HepG2 (cell line): Measurements from ENCODE around the gene VPS4A. TPM values are rescaled to one million over a fixed set of nuclear protein-coding genes. Genes with fewer than 3 reads are reported as not detected.

Experiments
- FOXA3 ChIP-seq: IDR thresholded peaks from 2 replicates; pipeline ENCODE4 v1.6.1; 2016; ENCODE audit warnings: missing genetic modification reagents, missing compliant biosample characterization
- KLF9 ChIP-seq: IDR thresholded peaks from 2 replicates; pipeline ENCODE4 v1.6.1; 2016; ENCODE audit warnings: low read depth
- NAIF1 ChIP-seq: sonication (generic); formaldehyde crosslinking; IDR thresholded peaks from 2 replicates; pipeline ENCODE4 v1.5.0; 2020; ENCODE audit warnings: mild to moderate bottlenecking, missing genetic modification reagents, borderline replicate concordance
- NCOA5 ChIP-seq: sonication (generic); formaldehyde crosslinking; IDR thresholded peaks from 2 replicates; pipeline ENCODE4 v1.4.0; 2020; ENCODE audit warnings: missing genetic modification reagents
- PAF1 ChIP-seq: IDR thresholded peaks from 2 replicates; pipeline ENCODE4 v1.6.1; 2016; ENCODE audit warnings: missing genetic modification reagents, missing compliant biosample characterization
- POLR2G ChIP-seq: fragments of 200-400 bp; formaldehyde crosslinking; IDR thresholded peaks from 2 replicates; pipeline ENCODE4 v1.6.1; 2018; ENCODE audit warnings: mild to moderate bottlenecking, low read depth, low read length, moderate library complexity
- PRPF4 ChIP-seq: fragments of 200-400 bp; formaldehyde crosslinking; IDR thresholded peaks from 2 replicates; pipeline ENCODE4 v1.6.1; 2016; ENCODE audit warnings: low read length, low read depth; ENCODE audit not compliant: poor library complexity, severe bottlenecking
- SIN3B ChIP-seq: fragments of 150-350 bp; IDR thresholded peaks from 2 replicates; pipeline ENCODE4 v1.6.1; 2014; ENCODE audit warnings: low read length
- SOX6 ChIP-seq, 2 experiments: fragments of 450-650 bp in 1 of 2; sonication (generic) in 1 of 2; formaldehyde crosslinking in 1 of 2; IDR thresholded peaks; 2 replicates each; pipeline versions ENCODE4 v1.4.0 to v1.6.1; 2017 to 2020; ENCODE audit warnings: antibody characterized with exemption in 1 of 2, mild to moderate bottlenecking in 1 of 2, missing genetic modification reagents in 1 of 2
- TOE1 ChIP-seq: sonication (generic); formaldehyde crosslinking; IDR thresholded peaks from 2 replicates; pipeline ENCODE4 v1.4.0; 2020; ENCODE audit warnings: mild to moderate bottlenecking, missing genetic modification reagents
- ZFP41 ChIP-seq: sonication (generic); formaldehyde crosslinking; IDR thresholded peaks from 2 replicates; pipeline ENCODE4 v1.4.0; 2020; ENCODE audit warnings: mild to moderate bottlenecking, missing genetic modification reagents, borderline replicate concordance
- ZNF496 ChIP-seq: sonication (generic); formaldehyde crosslinking; IDR thresholded peaks from 2 replicates; pipeline ENCODE4 v1.8.1; 2023; ENCODE audit warnings: mild to moderate bottlenecking, moderate library complexity, missing genetic modification reagents; ENCODE audit not compliant: insufficient replicate concordance
- ZNF547 ChIP-seq: sonication (generic); formaldehyde crosslinking; IDR thresholded peaks from 2 replicates; pipeline ENCODE4 v1.5.1; 2020; ENCODE audit warnings: mild to moderate bottlenecking, missing genetic modification reagents
- ZNF589 ChIP-seq: sonication (generic); formaldehyde crosslinking; conservative IDR thresholded peaks from 2 replicates; pipeline ENCODE4 v1.8.0; 2022; ENCODE audit warnings: mild to moderate bottlenecking, moderate library complexity, missing genetic modification reagents
- ZNF670 ChIP-seq: sonication (generic); formaldehyde crosslinking; IDR thresholded peaks from 2 replicates; pipeline ENCODE4 v1.8.0; 2022; ENCODE audit warnings: mild to moderate bottlenecking, missing genetic modification reagents, borderline replicate concordance
- ZNF780A ChIP-seq: sonication (generic); formaldehyde crosslinking; IDR thresholded peaks from 2 replicates; pipeline ENCODE4 v1.8.0; 2022; ENCODE audit warnings: mild to moderate bottlenecking, missing genetic modification reagents, moderate library complexity
- ZNF850 ChIP-seq: sonication (generic); formaldehyde crosslinking; conservative IDR thresholded peaks from 2 replicates; pipeline ENCODE4 v1.9.0; 2021; ENCODE audit warnings: mild to moderate bottlenecking, missing genetic modification reagents
- polyA plus RNA-seq, 8 experiments: library from polyadenylated mRNA; depleted of rRNA in 3 of 8; stranded (reverse) in 7 of 8; unstranded in 1 of 8; fragments of >200 nt; fragmentation: Illumina TruSeq in 4 of 8; extraction: Trizol in 4 of 8; gene quantifications; 2 replicates each; pipeline versions ENCODE4 v1.2.1 to v1.2.3, GENCODE V29; 2011 to 2016; ENCODE audit warnings: low read depth in 4 of 8, missing spikeins in 1 of 8, mixed read lengths in 1 of 8; ENCODE audit not compliant: insufficient read depth in 1 of 8
- total RNA-seq, 5 experiments: library from RNA; depleted of rRNA; stranded (reverse); fragments of >200 nt; fragmentation: Illumina TruSeq; extraction: Trizol; gene quantifications; 2 replicates each; pipeline ENCODE4 v1.2.3, GENCODE V29; 2016; ENCODE audit warnings: low read depth in 1 of 5
- TF ChIP-seq, protein P1 (sequence below): sonication (generic); formaldehyde crosslinking; IDR thresholded peaks from 2 replicates; pipeline ENCODE4 v1.4.0; 2020; ENCODE audit warnings: missing genetic modification reagents
- TF ChIP-seq, protein P2 (sequence below): sonication (generic); formaldehyde crosslinking; IDR thresholded peaks from 2 replicates; pipeline ENCODE4 v1.5.0; 2020; ENCODE audit warnings: missing genetic modification reagents, mild to moderate bottlenecking, borderline replicate concordance
- TF ChIP-seq, protein P3 (sequence below): sonication (generic); formaldehyde crosslinking; IDR thresholded peaks from 2 replicates; pipeline ENCODE4 v1.4.0; 2020; ENCODE audit warnings: missing genetic modification reagents, borderline replicate concordance

Gene VPS4A
- total and polyA plus RNA-seq, 2 of the 13 experiments (the other 11 are each of a cell fraction or from before 2014, with no cell fraction given): 13.2 to 27.9 TPM

DNA sequence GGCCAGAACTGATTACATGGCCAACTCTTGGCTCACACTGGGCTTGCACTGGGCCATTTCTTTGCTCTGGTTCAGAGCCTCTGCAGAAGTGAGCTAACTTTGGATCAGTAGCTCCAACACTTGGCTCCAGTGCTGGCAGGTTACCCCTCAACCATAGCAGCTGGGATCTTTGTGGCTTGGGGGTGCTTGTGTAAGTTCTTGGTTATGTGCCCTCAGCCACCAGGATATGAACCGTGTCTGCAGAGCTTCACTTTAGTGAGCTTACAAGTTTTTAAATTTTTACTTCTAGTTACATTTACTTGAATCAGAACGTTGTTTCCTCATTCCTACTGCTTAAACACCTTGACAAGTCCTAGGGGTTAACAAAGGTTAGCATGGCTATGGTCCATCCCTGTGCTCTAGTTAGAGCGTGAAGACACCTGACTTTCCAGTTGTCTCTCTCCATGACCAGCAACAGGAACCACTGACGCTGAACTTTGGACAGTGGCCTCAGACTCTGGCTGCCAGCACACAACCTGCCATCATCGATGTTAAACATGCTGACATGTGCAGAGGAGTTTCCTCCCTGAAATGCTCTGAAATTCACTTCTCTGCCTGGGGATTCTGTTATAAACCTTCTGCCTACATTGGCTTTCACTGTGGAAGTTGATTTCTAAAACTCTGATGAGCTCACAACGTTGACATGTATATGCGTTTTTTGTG is 15.2 kb downstream of the VPS4A start (continued):
- TF ChIP-seq ZNF589 (CRISPR knock-in tag): no peak
- peak; percentile 46; the same call in 1 of the 2 replicates for TF ChIP-seq ZNF547 (CRISPR knock-in tag)
- TF ChIP-seq, protein P1, sequence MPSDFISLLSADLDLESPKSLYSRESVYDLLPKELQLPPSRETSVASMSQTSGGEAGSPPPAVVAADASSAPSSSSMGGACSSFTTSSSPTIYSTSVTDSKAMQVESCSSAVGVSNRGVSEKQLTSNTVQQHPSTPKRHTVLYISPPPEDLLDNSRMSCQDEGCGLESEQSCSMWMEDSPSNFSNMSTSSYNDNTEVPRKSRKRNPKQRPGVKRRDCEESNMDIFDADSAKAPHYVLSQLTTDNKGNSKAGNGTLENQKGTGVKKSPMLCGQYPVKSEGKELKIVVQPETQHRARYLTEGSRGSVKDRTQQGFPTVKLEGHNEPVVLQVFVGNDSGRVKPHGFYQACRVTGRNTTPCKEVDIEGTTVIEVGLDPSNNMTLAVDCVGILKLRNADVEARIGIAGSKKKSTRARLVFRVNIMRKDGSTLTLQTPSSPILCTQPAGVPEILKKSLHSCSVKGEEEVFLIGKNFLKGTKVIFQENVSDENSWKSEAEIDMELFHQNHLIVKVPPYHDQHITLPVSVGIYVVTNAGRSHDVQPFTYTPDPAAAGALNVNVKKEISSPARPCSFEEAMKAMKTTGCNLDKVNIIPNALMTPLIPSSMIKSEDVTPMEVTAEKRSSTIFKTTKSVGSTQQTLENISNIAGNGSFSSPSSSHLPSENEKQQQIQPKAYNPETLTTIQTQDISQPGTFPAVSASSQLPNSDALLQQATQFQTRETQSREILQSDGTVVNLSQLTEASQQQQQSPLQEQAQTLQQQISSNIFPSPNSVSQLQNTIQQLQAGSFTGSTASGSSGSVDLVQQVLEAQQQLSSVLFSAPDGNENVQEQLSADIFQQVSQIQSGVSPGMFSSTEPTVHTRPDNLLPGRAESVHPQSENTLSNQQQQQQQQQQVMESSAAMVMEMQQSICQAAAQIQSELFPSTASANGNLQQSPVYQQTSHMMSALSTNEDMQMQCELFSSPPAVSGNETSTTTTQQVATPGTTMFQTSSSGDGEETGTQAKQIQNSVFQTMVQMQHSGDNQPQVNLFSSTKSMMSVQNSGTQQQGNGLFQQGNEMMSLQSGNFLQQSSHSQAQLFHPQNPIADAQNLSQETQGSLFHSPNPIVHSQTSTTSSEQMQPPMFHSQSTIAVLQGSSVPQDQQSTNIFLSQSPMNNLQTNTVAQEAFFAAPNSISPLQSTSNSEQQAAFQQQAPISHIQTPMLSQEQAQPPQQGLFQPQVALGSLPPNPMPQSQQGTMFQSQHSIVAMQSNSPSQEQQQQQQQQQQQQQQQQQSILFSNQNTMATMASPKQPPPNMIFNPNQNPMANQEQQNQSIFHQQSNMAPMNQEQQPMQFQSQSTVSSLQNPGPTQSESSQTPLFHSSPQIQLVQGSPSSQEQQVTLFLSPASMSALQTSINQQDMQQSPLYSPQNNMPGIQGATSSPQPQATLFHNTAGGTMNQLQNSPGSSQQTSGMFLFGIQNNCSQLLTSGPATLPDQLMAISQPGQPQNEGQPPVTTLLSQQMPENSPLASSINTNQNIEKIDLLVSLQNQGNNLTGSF (CRISPR knock-in tag): no peak
- TF ChIP-seq SOX6 (IDR thresholded peaks at IDR 0.05): no peak
- TF ChIP-seq SOX6 (CRISPR knock-in tag; IDR thresholded peaks at IDR 0.05): peak; percentile 65; the same call in 1 of the 2 replicates
- TF ChIP-seq FOXA3 (CRISPR knock-in tag): peak; percentile 73
- no peak for TF ChIP-seq ZNF496 (CRISPR knock-in tag)
- TF ChIP-seq NAIF1 (CRISPR knock-in tag): no peak
- TF ChIP-seq PAF1 (CRISPR knock-in tag): no peak
- no peak for TF ChIP-seq TOE1 (CRISPR knock-in tag)
- no peak for TF ChIP-seq ZNF850 (CRISPR knock-in tag)
- TF ChIP-seq ZNF780A: peak; percentile 80; the same call in 1 of the 2 replicates
- TF ChIP-seq, protein P2, sequence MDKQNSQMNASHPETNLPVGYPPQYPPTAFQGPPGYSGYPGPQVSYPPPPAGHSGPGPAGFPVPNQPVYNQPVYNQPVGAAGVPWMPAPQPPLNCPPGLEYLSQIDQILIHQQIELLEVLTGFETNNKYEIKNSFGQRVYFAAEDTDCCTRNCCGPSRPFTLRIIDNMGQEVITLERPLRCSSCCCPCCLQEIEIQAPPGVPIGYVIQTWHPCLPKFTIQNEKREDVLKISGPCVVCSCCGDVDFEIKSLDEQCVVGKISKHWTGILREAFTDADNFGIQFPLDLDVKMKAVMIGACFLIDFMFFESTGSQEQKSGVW (CRISPR knock-in tag): no peak
- TF ChIP-seq NCOA5 (CRISPR knock-in tag): no peak
- TF ChIP-seq, protein P3, sequence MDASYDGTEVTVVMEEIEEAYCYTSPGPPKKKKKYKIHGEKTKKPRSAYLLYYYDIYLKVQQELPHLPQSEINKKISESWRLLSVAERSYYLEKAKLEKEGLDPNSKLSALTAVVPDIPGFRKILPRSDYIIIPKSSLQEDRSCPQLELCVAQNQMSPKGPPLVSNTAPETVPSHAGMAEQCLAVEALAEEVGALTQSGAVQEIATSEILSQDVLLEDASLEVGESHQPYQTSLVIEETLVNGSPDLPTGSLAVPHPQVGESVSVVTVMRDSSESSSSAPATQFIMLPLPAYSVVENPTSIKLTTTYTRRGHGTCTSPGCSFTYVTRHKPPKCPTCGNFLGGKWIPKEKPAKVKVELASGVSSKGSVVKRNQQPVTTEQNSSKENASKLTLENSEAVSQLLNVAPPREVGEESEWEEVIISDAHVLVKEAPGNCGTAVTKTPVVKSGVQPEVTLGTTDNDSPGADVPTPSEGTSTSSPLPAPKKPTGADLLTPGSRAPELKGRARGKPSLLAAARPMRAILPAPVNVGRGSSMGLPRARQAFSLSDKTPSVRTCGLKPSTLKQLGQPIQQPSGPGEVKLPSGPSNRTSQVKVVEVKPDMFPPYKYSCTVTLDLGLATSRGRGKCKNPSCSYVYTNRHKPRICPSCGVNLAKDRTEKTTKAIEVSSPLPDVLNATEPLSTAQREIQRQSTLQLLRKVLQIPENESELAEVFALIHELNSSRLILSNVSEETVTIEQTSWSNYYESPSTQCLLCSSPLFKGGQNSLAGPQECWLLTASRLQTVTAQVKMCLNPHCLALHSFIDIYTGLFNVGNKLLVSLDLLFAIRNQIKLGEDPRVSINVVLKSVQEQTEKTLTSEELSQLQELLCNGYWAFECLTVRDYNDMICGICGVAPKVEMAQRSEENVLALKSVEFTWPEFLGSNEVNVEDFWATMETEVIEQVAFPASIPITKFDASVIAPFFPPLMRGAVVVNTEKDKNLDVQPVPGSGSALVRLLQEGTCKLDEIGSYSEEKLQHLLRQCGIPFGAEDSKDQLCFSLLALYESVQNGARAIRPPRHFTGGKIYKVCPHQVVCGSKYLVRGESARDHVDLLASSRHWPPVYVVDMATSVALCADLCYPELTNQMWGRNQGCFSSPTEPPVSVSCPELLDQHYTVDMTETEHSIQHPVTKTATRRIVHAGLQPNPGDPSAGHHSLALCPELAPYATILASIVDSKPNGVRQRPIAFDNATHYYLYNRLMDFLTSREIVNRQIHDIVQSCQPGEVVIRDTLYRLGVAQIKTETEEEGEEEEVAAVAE (CRISPR knock-in tag): no peak
- no peak for TF ChIP-seq ZFP41
- no peak for TF ChIP-seq SIN3B
- no peak for TF ChIP-seq PRPF4
- TF ChIP-seq KLF9 (CRISPR knock-in tag): no peak
- TF ChIP-seq ZNF670: no peak
- peak; percentile 52; the same call in 1 of the 2 replicates for TF ChIP-seq POLR2G
